DOHH2 (cell line): ENCODE data around the gene CHCHD6.

ENCODE experiments used
- H3F3A ChIP-seq: fragments of 200-600 bp; sonication (generic), shearing (Covaris generic); 2 replicates; pipeline ENCODE4 v1.6.0; 2016; ENCODE audit warnings: antibody characterized with exemption, mild to moderate bottlenecking; ENCODE audit not compliant: control insufficient read depth, insufficient read depth
- H3K27ac ChIP-seq: fragments of 200-600 bp; sonication (generic); 2 replicates; pipeline ENCODE4 v1.5.1; 2014; ENCODE audit warnings: low read depth, mild to moderate bottlenecking, low read length, moderate library complexity
- H3K27me3 ChIP-seq: fragments of 200-600 bp; sonication (generic); 2 replicates; pipeline ENCODE4 v1.6.1; 2014; ENCODE audit warnings: mild to moderate bottlenecking, low read length, mixed read lengths; ENCODE audit not compliant: control insufficient read depth
- H3K36me3 ChIP-seq: fragments of 200-600 bp; sonication (generic); 2 replicates; pipeline ENCODE4 v1.6.1; 2014; ENCODE audit warnings: mild to moderate bottlenecking, low read length, moderate library complexity, mixed read lengths; ENCODE audit not compliant: control insufficient read depth
- H3K4me1 ChIP-seq: fragments of 200-600 bp; sonication (generic); 2 replicates; pipeline ENCODE4 v1.6.1; 2014; ENCODE audit warnings: mild to moderate bottlenecking, low read length, mixed read lengths; ENCODE audit not compliant: control insufficient read depth
- H3K4me2 ChIP-seq: fragments of 200-600 bp; sonication (generic); 2 replicates; pipeline ENCODE4 v1.6.0; 2014; ENCODE audit warnings: mild to moderate bottlenecking, low read length, moderate library complexity
- H3K4me3 ChIP-seq: fragments of 200-600 bp; sonication (generic); 2 replicates; pipeline ENCODE4 v1.5.1; 2014; ENCODE audit warnings: mild to moderate bottlenecking, low read length, mixed read lengths
- H3K79me2 ChIP-seq: fragments of 200-600 bp; sonication (generic); 2 replicates; pipeline ENCODE4 v1.6.1; 2014; ENCODE audit warnings: mild to moderate bottlenecking, low read length, mixed read lengths; ENCODE audit not compliant: control insufficient read depth
- H3K9me2 ChIP-seq: fragments of 200-600 bp; sonication (generic); replicated peaks from 2 replicates; pipeline ENCODE4 v1.6.1; 2014; ENCODE audit warnings: mild to moderate bottlenecking, low read length, mixed read lengths; ENCODE audit not compliant: control insufficient read depth
- H3K9me3 ChIP-seq: fragments of 200-600 bp; sonication (generic); 2 replicates; pipeline ENCODE4 v1.6.1; 2014; ENCODE audit warnings: antibody characterized with exemption, low read length, mixed read lengths; ENCODE audit not compliant: control insufficient read depth, insufficient read depth
- H4K20me1 ChIP-seq: fragments of 200-600 bp; sonication (generic); 2 replicates; pipeline ENCODE4 v1.6.0; 2014; ENCODE audit warnings: low read depth, mild to moderate bottlenecking, antibody characterized with exemption, low read length, moderate library complexity; ENCODE audit not compliant: control insufficient read depth, insufficient read depth
- EZH2phosphoT487 ChIP-seq: fragments of 200-600 bp; sonication (generic); IDR thresholded peaks from 2 replicates; pipeline ENCODE4 v1.6.1; 2017; ENCODE audit warnings: borderline replicate concordance, mild to moderate bottlenecking, antibody characterized with exemption, low read length, moderate library complexity, mixed read lengths
- TF ChIP-seq, protein P1 (sequence below): fragments of 200-600 bp; sonication (generic); IDR thresholded peaks from one replicate; pipeline ENCODE4 v1.5.1; 2014; ENCODE audit warnings: antibody characterized with exemption, mild to moderate bottlenecking, low read depth, low read length; ENCODE audit not compliant: poor library complexity, severe bottlenecking

The CHCHD6 gene

DNA sequence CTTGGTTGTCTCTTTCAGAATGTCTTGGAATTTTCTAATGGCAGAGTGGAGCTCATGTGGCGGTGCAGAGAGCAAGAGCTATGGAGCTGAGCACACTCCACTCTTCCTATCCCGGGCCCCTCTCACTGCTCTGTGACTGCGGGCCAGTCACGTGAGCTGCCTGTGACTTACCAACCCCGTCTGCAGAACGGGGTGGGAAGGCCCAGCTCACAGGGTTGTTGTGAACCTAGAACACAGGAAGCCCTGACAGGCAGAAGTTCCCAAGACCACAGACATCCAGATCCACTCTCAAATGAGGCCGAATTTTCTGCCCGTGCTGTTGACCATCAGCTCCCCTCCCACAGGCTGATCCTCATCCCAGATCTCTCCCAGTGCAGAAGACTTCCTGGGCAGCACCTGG lies 243.4 kb downstream of the CHCHD6 start:
- no peaks in the 10 kb centered on the region for H3K79me2 ChIP-seq
- no peaks in the 10 kb centered on the region for H3K36me3 ChIP-seq
- H3K9me3 ChIP-seq, result no peaks in the 10 kb centered on the region
- no peak overlapping the region for H3K27ac ChIP-seq
- H3K4me3 ChIP-seq, result no peak overlapping the region
- TF ChIP-seq, protein P1, sequence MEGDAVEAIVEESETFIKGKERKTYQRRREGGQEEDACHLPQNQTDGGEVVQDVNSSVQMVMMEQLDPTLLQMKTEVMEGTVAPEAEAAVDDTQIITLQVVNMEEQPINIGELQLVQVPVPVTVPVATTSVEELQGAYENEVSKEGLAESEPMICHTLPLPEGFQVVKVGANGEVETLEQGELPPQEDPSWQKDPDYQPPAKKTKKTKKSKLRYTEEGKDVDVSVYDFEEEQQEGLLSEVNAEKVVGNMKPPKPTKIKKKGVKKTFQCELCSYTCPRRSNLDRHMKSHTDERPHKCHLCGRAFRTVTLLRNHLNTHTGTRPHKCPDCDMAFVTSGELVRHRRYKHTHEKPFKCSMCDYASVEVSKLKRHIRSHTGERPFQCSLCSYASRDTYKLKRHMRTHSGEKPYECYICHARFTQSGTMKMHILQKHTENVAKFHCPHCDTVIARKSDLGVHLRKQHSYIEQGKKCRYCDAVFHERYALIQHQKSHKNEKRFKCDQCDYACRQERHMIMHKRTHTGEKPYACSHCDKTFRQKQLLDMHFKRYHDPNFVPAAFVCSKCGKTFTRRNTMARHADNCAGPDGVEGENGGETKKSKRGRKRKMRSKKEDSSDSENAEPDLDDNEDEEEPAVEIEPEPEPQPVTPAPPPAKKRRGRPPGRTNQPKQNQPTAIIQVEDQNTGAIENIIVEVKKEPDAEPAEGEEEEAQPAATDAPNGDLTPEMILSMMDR, result no peak
- TF ChIP-seq EZH2phosphoT487, result no peak
- H3K9me2 ChIP-seq, result no peaks in the 10 kb centered on the region
- H3K4me2 ChIP-seq, result no peak overlapping the region
- no peaks in the 10 kb centered on the region for H4K20me1 ChIP-seq
- no peaks in the 10 kb centered on the region for H3F3A ChIP-seq
- peaks cover 8% of the 10 kb centered on the region for H3K4me1 ChIP-seq
- H3K27me3 ChIP-seq, result no peaks in the 10 kb centered on the region

DNA sequence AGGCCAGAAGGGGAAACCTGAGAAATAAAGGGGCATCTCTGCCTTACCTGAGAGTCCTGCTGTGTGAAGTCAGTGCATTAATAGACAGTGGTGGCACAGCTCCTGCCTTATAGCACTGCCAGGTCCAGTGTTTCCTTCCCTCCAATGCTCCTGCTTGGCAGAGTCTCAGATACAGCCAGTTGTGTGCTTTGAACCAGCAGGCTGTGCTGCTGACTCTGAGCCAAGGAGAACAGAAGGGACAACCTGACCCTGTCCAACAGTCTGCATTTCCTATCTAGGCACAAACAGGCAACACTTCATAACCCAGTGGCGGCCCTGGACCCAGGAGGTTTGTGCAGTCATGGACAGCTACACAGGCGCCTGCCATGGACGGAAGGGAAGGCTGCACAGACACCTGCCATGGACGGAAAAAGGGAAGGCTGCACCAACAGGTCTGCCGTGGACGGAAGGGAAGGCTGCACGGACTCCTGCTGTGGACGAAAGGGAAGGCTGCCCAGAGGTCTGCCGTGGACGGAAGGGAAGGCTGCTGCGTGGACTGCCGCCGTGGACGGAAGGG lies 245.0 kb downstream of the CHCHD6 start:
- Histone ChIP-seq H3K9me3 (no peaks in the 10 kb centered on the region), H3K9me2 (no peaks in the 10 kb centered on the region)

DNA sequence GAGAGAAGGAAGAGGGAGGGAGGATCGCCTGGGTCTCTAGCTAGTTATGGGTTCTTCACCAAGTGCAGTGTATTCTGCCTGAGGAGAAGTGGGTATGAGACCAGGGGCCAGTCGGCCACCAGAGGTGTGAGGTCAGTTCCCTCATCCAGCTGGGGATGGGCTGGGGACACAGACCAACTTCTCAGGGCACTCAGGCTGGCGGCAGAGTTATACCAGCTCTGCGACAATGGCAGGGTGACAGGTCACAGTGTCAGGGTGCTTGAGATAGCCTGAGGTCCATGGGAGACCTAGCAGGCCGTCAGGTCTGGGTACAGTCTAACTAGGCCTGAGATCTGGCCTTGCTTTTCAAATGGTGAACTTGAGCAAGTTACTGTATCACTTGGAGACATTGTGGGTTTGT lies 247.5 kb downstream of the CHCHD6 start:
- Histone ChIP-seq H4K20me1 (no peaks in the 10 kb centered on the region), H3K27ac (no peak overlapping the region), H3K4me3 (no peak overlapping the region), H3K27me3 (no peaks in the 10 kb centered on the region), H3F3A (no peaks in the 10 kb centered on the region), H3K9me3 (no peaks in the 10 kb centered on the region), H3K9me2 (no peaks in the 10 kb centered on the region), H3K36me3 (no peaks in the 10 kb centered on the region), H3K4me1 (peaks cover 27% of the 10 kb centered on the region), H3K4me2 (no peak overlapping the region), H3K79me2 (no peaks in the 10 kb centered on the region)
- no peak for TF ChIP-seq EZH2phosphoT487
- TF ChIP-seq, protein P1, result no peak

More for the DNA sequence above, 245.0 kb downstream of the CHCHD6 start:
- no peaks in the 10 kb centered on the region for H3K36me3 ChIP-seq
- H4K20me1 ChIP-seq, result no peaks in the 10 kb centered on the region
- H3K27ac ChIP-seq, result no peak overlapping the region
- no peaks in the 10 kb centered on the region for H3F3A ChIP-seq
- H3K4me1 ChIP-seq, result peaks cover 7% of the 10 kb centered on the region
- H3K4me3 ChIP-seq, result no peak overlapping the region
- no peaks in the 10 kb centered on the region for H3K27me3 ChIP-seq
- no peak overlapping the region for H3K4me2 ChIP-seq
- H3K79me2 ChIP-seq, result no peaks in the 10 kb centered on the region
- TF ChIP-seq EZH2phosphoT487, result no peak
- TF ChIP-seq, protein P1, result no peak
